GM21390 (cell line): ENCODE measurements around the gene MICAL2.

ENCODE experiments used
- ATAC-seq: cut with Tn5 transposase; IDR thresholded peaks from one replicate; pipeline ENCODE4 v1.9.1; 2021; ENCODE audit not compliant: unreplicated experiment

The MICAL2 gene

DNA sequence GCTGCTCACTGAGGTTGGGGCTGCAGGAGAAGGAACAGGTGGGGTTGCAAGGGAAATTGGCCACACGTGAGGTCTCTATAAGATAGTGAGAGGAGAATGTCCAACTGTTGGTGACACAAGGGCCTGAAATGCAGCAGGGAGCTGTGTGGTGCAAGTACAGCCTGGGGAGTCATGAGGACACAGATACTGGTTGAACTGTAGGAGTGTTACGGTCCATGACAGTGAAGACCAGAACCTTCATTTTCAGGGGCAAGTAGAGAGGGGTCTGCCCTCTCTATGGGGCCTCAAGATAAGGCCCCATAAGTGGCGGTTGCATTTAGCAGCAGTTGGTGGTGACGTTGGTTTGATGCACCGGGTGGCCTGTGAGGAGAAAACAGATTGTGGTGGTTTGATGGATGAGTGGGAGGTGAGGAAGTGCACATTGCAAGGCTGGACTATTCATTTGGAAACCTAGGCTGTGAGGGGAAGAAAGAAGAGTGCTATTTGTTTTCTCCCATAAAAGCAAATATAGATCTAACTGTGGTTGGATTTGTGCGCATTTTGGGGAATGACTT, 39.4 kb downstream of the MICAL2 start:
- ATAC-seq: peak; percentile 60

DNA sequence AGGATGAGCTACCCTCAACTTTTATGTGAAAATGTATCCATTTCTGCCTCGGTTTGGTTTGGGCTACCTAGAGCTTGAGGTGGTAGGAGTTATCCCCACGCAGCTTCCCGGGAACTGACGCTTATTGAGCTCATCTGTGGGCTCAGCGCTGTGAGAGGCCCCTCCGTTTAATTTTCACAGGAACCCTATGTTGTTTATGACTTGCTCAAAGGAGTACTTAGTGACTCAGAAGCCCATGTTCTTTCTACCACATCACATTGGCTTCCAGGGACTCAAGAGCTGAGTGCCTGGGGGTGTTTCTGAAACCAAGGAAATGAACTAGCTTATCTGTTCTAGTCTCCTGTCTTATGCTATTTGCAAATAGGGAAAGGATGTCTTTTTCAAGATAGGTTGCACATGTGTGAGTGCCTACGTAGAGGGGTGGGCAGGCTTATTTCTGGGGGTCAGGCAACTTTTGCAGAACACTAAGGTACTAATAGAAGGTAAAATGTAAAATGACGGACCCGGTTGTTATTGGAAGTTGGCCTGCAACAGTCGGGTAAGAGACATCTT, 40.5 kb downstream of the MICAL2 start:
- no peak for ATAC-seq

DNA sequence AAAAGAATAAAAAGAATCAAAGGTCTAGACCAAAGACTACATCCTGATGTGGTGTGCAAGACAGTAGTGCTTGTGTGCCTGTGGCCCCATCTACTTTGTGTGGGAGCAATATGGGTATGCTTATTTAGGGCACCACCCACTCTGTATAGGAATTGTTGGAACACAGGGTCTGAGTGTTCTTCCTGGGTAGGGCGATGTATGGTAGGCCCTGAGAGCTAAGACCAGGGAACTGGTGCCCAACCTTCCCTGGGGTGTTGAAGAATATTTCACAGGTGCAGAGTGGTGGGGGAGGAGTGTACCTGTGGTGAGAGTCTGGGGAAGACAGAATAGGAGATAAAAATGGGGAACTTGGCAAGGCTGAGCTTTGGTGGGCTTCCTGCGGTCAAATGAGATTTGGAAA, 41.9 kb downstream of the MICAL2 start:
- no peak for ATAC-seq

- ATAC-seq: no peak
These were observed 44.7 kb downstream of the MICAL2 start for GRCh38 chr11:12154871-12155668.

DNA sequence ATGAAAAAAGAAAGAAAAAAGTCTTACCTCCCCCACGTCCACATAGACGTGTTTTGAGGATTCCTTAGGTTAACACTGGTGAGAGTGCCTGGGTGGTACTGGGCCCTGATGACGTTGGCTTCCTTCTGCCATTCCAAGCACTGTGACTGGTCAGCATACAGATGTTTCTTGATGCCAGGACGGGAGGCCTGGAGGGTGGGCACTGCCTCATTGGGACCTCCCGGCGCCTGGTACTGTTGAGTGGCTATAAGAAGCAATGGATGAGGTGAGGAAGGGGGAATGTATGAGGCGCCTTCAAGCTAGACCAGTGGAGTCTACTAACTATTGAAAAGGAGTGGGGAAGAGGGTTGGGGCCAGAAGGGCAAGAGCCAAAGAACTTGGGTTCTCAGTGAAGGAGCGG, 45.3 kb downstream of the MICAL2 start:
- ATAC-seq: no peak

DNA sequence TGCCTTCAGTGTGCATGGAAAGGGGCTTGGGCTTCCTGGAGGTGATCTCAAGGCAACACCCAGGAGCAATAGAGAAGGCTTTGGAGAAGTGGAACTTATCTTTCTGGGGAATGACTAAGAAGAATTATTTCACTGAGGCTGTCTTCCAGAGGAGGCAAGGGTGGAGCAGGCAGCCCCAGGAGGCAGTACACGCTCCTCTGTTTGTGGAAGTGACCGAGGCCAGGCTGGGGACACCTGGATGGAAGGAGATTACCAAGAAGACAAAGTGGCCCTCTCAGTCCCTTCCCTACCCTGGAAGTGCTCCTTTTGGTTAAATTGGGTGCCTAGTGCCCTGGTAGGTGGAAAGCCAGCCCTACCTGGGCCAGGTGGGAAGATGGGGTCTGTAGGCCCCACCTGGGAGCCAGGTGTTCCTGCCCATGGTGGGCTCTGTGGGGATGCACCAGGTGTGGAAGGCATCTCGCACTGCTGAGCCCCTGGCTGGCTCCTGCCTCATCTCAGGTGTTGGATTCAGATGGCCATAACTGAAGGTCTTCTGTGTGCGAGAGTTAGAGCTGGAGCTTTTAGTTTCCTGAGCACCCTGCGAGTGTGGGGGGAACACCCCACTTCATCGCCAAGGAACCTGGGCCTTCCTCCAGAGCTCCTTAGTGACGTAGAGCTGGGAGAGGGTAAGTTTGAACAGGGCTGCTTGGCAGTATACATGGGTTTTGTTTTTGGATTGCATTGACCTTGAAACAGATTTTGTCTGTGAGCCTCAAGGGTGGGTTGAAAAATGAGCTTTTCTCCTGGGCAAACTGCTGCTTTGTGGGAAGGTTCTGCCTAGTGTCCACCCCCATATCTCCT, 46.1 kb downstream of the MICAL2 start:
- no peak for ATAC-seq

- no peak for ATAC-seq
These were observed 46.9 kb downstream of the MICAL2 start for GRCh38 chr11:12157241-12157661.

DNA sequence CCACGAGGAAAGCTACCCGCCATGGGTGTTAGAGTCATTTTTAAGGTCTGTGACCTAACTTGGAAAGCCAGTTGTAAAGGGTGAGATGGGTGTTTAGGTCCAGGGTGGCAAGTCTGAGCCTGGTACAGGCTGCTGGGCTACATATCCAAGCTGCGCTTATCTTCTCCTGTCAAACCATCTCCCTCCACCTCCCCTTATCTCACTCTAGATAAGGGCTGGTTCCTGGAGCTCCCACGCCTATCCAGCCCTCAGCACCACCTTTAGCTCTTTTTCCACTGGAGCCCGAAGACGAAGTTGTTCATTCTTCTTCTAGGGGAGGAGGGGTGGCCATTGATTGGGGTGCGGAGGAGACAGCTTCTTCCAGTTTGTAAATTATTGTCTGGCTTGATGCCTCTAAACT, 48.5 kb downstream of the MICAL2 start:
- ATAC-seq: no peak

GRCh38 chr11:12159351-12160099, 49.1 kb downstream of the MICAL2 start:
- no peak for ATAC-seq

DNA sequence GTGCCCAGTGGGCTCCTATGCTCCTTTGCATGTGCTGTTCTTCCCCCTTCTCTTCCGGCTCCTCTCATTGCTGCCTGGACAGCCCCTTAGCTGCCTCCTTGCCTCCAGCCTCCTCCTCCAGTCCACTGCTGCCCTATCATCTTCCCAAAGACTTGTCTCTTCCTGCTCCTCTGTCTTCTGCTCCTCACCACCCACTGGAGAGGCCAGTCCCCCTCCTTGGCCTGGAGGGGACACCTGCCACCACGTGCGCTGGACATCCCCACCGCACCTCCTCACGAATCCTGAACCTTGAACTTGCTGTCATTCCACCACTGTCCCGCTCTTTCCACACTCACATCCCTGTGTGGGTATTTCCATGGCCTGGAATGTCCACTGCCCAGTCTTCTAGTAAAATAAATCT, 49.8 kb downstream of the MICAL2 start:
- ATAC-seq: no peak

DNA sequence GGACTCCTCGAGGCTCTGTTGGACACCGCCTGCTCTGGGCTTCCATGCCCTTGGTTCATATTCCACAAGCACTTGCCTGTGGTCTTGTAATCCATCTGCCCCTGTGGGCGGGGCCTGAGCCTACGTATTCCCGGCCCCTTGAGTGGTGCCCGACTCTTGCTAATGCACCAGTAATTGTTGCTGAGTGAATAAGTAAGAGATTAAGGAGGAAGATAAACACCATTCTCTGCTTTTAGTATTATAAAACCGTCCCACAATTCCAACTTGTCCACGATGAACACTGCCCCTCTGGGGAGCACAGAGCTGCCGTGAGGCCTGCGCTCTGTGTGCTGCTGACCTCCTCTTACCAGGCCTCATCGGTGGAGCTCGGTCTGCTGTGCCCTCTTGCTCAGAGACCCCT, 50.3 kb downstream of the MICAL2 start:
- ATAC-seq: no peak

DNA sequence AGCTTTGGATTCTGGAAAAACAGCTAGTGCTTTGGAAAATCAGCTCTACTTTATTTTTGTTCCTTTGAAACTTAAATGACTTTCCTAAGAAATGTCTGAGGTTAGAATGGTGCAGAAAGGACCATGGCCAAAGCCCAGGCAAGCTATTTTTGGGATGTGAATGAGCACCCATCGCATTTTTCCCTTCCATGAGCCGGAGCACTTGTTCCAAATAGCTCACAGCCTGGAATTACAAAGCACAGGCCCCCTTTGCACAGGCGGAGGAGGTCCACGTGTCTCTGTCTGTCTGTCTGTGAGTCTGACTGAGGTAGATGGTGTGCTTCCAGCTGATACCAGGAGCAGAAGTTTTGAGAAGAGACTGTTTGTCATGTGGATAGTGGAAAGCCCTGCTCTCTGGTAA, 50.7 kb downstream of the MICAL2 start:
- no peak for ATAC-seq

- ATAC-seq: no peak
These were observed 51.4 kb downstream of the MICAL2 start for GRCh38 chr11:12161603-12162350.

DNA sequence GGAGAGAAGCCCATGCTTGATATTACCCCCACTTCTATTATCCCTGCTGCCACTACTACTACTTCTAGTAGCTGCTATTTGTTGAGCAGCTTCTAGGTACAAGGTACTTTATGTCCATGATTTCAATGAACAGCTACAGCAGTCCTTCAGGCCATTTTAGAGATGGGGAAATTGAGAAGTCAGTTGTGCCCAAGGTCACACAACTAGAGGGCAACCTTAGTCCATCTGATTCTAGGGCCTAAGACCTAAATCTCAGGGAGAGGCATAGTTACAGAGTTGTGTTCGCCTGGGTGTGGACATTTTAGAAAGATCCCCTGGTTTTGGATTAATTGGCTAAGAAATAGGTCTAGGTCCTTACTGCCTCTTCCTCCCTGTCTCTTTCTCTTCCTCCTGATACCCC, 52.3 kb downstream of the MICAL2 start:
- no peak for ATAC-seq

DNA sequence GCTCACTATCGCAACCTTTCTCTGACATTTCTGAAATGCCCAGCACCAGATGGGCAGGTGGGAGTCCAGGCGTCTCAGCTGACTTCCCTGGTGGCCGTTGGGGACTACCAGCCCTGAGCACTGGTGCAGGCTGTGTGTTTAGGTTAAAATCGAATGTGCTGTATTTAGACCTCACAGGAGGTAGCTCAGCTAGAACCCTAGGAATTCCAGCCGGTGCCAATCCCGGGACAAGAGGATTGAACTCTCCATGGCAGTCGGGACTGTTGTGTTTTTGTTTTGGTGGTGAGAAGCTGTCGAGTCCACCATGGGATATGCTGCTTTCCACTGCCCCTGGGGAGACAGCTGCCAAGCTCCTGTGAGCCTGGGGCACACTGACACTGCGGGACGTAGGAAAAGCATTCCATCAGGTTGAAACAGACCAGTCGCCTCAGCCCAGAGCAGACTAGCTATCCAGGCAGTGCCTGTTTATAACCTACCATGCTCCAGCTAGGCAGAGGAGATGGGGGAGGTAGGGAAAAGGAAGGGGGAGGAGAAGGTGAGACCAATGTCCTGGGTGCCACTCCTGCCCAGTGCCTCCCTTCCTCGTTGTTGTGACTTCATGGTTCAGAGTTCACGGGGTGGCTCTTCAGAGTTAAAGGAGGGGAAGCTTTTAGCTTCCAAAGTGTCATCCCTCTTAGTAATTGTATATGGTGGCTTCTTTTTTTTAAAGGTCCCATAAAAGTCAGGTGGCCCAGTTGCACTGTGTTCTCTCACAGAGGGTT, 53.0 kb downstream of the MICAL2 start:
- ATAC-seq: no peak

- no peak for ATAC-seq
These were observed 53.9 kb downstream of the MICAL2 start for GRCh38 chr11:12164061-12165014.

DNA sequence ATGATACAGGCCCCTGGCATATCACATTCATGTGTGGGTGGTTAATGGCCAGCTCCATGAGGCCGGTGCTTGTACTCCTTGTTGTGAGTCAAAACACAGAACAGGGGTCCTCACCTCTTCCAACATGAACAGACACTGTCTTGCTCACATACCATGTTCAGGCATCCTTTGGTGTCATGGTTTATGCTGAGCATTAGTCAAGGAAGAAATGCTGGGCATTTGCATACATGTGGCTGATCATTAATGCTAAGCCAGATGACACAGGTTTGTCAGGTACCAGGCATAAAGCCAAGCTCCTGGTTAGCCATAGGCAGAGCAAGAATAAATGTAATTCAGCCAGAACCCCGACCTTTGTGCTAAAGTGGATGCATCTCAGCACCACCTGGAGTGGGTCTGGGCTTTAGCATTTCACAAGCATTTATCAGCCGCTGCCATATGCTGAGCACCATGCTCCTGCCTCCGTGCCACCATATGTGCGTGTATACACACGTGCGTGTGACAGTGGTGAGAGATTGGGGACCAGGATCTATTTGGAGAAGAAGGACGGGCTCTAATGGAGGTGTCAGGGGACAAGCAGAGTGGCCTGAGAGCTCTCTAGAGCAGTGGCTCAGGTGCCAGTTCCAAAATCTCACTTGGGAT, 55.0 kb downstream of the MICAL2 start:
- ATAC-seq: no peak
